Fibroblast of lung (primary cell): Measurements from ENCODE around the gene CACNA2D3. TPM values are rescaled to one million over a fixed set of nuclear protein-coding genes. Genes with fewer than 3 reads are reported as not detected.
A peak's percentile ranks its signal among the peaks of the same experiment; 100 is the strongest.

Experiments used
- DNase-seq, 2 donors: peaks; one replicate each; pipeline versions ENCODE4 v3.0.0 to v3.0.0-alpha.2; 2010; ENCODE audit warnings: low read depth in 2 of 2
- H2AFZ ChIP-seq: 2 replicates; pipeline ENCODE4 v1.5.1; 2012; ENCODE audit warnings: low read length, control low read depth, inconsistent platforms
- H3K27ac ChIP-seq: 2 replicates; pipeline ENCODE4 v1.5.1; 2011; ENCODE audit warnings: low read length, control low read depth; ENCODE audit not compliant: insufficient read depth
- H3K27me3 ChIP-seq: 2 replicates; pipeline ENCODE4 v1.5.1; 2011; ENCODE audit warnings: mild to moderate bottlenecking, low read length; ENCODE audit not compliant: control insufficient read depth, insufficient read depth
- H3K36me3 ChIP-seq: 2 replicates; pipeline ENCODE4 v1.5.1; 2011; ENCODE audit warnings: low read length; ENCODE audit not compliant: control insufficient read depth, insufficient read depth
- H3K4me1 ChIP-seq: 2 replicates; pipeline ENCODE4 v1.5.1; 2011; ENCODE audit warnings: low read length; ENCODE audit not compliant: control insufficient read depth, insufficient read depth; ENCODE audit errors: extremely low read depth
- H3K4me2 ChIP-seq: 2 replicates; pipeline ENCODE4 v1.5.1; 2011; ENCODE audit warnings: low read length, control low read depth; ENCODE audit not compliant: insufficient read depth; ENCODE audit errors: extremely low read depth
- H3K4me3 ChIP-seq, 4 experiments: fragments of 200-600 bp in 1 of 4; sonication (generic) in 1 of 4; replicated peaks in 1 of 4; 2 replicates each; pipeline ENCODE4 v1.5.1; 2011 to 2016; ENCODE audit warnings: low read length in 4 of 4, low read depth in 3 of 4, mild to moderate bottlenecking in 3 of 4, control low read depth in 2 of 4, inconsistent platforms in 1 of 4, mixed read lengths in 1 of 4; ENCODE audit not compliant: insufficient read depth in 1 of 4; ENCODE audit errors: control extremely low read depth in 1 of 4
- H3K79me2 ChIP-seq: 2 replicates; pipeline ENCODE4 v1.5.1; 2012; ENCODE audit warnings: mild to moderate bottlenecking, low read length, inconsistent platforms; ENCODE audit not compliant: control insufficient read depth, insufficient read depth
- H3K9ac ChIP-seq: 2 replicates; pipeline ENCODE4 v1.5.1; 2011; ENCODE audit warnings: mild to moderate bottlenecking, low read length, control low read depth; ENCODE audit not compliant: insufficient read depth
- H3K9me3 ChIP-seq: 2 replicates; pipeline ENCODE4 v1.5.1; 2012; ENCODE audit warnings: low read depth, low read length; ENCODE audit not compliant: control insufficient read depth, insufficient read depth
- H4K20me1 ChIP-seq: 2 replicates; pipeline ENCODE4 v1.5.1; 2011; ENCODE audit warnings: low read length; ENCODE audit not compliant: control insufficient read depth, insufficient read depth; ENCODE audit errors: extremely low read depth
- CTCF ChIP-seq, 2 donors: IDR thresholded peaks in 1 of 2; conservative IDR thresholded peaks in 1 of 2; 1 replicate in 1 of 2; 2 replicates in 1 of 2; pipeline ENCODE4 v1.5.1; 2011 to 2012; ENCODE audit warnings: low read length in 2 of 2, control low read depth in 1 of 2, inconsistent platforms in 1 of 2, low read depth in 1 of 2, mild to moderate bottlenecking in 1 of 2
- EZH2 ChIP-seq: IDR thresholded peaks from 2 replicates; pipeline ENCODE4 v1.5.1; 2012; ENCODE audit warnings: low read length, control low read depth, mild to moderate bottlenecking; ENCODE audit errors: missing control alignments
- polyA plus RNA-seq, 2 donors: library from polyadenylated mRNA; depleted of rRNA in 1 of 2; stranded (reverse) in 1 of 2; unstranded in 1 of 2; fragments of >200 nt; gene quantifications; 2 replicates each; pipeline ENCODE4 v1.2.1, GENCODE V29; 2011 to 2012; ENCODE audit warnings: missing spikeins in 1 of 2
- total RNA-seq: library from RNA; depleted of rRNA; stranded (reverse); fragments of >200 nt; gene quantifications from 2 replicates; pipeline ENCODE4 v1.2.1, GENCODE V29; 2014

CACNA2D3 gene
- total and polyA plus RNA-seq, 2 donors (not counting 1 experiment from before 2014, with no cell fraction given) = 1.8 to 11.5 TPM

DNA sequence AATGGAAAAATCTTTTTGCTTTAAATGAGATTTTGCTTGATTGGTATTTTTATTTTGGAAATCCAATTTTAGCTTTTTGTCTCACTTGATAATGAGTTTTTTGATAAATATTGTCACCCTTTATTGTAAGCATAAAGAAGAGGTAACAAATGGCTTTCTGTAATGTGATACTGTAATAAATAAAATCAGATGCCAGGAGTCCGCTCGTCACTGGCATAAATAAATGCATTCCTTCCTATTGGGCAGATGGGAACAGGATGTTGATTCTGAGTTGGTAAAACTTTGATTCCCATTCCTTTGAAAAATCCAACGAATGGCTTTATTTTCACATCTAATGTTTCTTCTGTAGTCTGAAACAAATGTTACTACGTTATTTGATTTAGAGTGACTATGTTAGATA is 59.9 kb downstream of the CACNA2D3 start:
- no peak overlapping the region for H3K4me2 ChIP-seq
- no peak overlapping the region for H2AFZ ChIP-seq
- H3K9ac ChIP-seq = no peak overlapping the region
- H3K4me3 ChIP-seq = no peak overlapping the region
- no peak for DNase-seq
- H3K36me3 ChIP-seq = no peaks in the 10 kb centered on the region
- H3K27ac ChIP-seq = no peak overlapping the region
- no peaks in the 10 kb centered on the region for H3K27me3 ChIP-seq
- H3K4me1 ChIP-seq = no peaks in the 10 kb centered on the region
- TF ChIP-seq EZH2 (no peak), CTCF (conservative IDR thresholded peaks at IDR 0.05 in 1 of 2, IDR thresholded peaks at IDR 0.05 in 1 of 2; ENCODE audit: low read depth in 1 of 2, low read length in 2 of 2) (no peak)
- H3K9me3 ChIP-seq = no peaks in the 10 kb centered on the region
- H3K79me2 ChIP-seq = no peaks in the 10 kb centered on the region
- H4K20me1 ChIP-seq = no peaks in the 10 kb centered on the region

DNA sequence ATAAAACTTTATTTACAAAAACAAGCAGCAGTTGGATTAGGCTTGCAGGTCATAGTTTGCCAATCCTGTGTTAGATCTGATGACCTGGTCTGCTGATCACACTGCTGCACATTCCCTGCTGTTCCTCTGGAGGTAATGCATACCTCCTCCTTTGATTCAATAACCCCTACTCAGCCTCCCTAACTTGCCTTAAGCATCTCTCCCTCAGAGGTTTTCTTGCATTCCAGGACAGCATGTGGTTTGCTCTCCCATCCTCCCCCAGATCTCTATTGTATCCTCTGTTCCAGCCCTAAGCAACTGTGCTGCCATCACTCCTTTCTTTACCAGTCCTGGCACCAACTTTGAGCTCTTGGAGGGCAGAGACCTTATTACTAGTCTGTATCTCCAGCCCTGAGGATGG is 63.4 kb downstream of the CACNA2D3 start:
- H2AFZ ChIP-seq = no peak overlapping the region
- H3K27me3 ChIP-seq = no peaks in the 10 kb centered on the region
- H3K4me2 ChIP-seq = no peak overlapping the region
- no peak overlapping the region for H3K4me3 ChIP-seq
- H3K9ac ChIP-seq = no peak overlapping the region
- no peaks in the 10 kb centered on the region for H3K4me1 ChIP-seq
- no peaks in the 10 kb centered on the region for H3K9me3 ChIP-seq
- no peak overlapping the region for H3K27ac ChIP-seq
- no peak for DNase-seq
- H3K36me3 ChIP-seq = no peaks in the 10 kb centered on the region
- no peaks in the 10 kb centered on the region for H4K20me1 ChIP-seq
- TF ChIP-seq EZH2 (no peak), CTCF (conservative IDR thresholded peaks at IDR 0.05 in 1 of 2, IDR thresholded peaks at IDR 0.05 in 1 of 2; ENCODE audit: low read depth in 1 of 2, low read length in 2 of 2) (no peak)
- H3K79me2 ChIP-seq = no peaks in the 10 kb centered on the region

GRCh38 chr3:54188176-54188791 is 65.9 kb downstream of the CACNA2D3 start:
- TF ChIP-seq EZH2 (no peak), CTCF (conservative IDR thresholded peaks at IDR 0.05 in 1 of 2, IDR thresholded peaks at IDR 0.05 in 1 of 2; ENCODE audit: low read depth in 1 of 2, low read length in 2 of 2) (no peak)
- H3K9me3 ChIP-seq = no peaks in the 10 kb centered on the region
- peak; percentile 40 to 49 for DNase-seq
- H3K9ac ChIP-seq = no peak overlapping the region
- H4K20me1 ChIP-seq = no peaks in the 10 kb centered on the region
- H3K27me3 ChIP-seq = no peaks in the 10 kb centered on the region
- H3K79me2 ChIP-seq = no peaks in the 10 kb centered on the region
- no peaks in the 10 kb centered on the region for H3K36me3 ChIP-seq
- H3K4me2 ChIP-seq = no peak overlapping the region
- H3K27ac ChIP-seq = no peak overlapping the region
- no peak overlapping the region for H3K4me3 ChIP-seq
- H2AFZ ChIP-seq = no peak overlapping the region
- no peaks in the 10 kb centered on the region for H3K4me1 ChIP-seq
